PC-3 (cell line): ENCODE data around the gene USH2A. TPM values are rescaled to one million over a fixed set of nuclear protein-coding genes. Genes with fewer than 3 reads are reported as not detected.
A peak's percentile ranks its signal among the peaks of the same experiment; 100 is the strongest.

Experiments used
- ATAC-seq: fragments of 200-7000 bp; cut with Tn5 transposase; 2 replicates; pipeline ENCODE4 v1.9.1; 2020; ENCODE audit warnings: mild to moderate bottlenecking, moderate library complexity
- BruUV-seq: library from RNA; stranded (reverse); fragments of 400-500 nt; replicated peaks from 2 replicates; lab custom pipeline; 2021; lab: Mats Ljungman, UMichigan
- CTCF ChIA-PET: fragments of 300-600 bp; sonication (Branson Sonifier 250); formaldehyde crosslinking; loops from one replicate; lab custom pipeline; 2022; ENCODE audit warnings: antibody characterized with exemption; lab: Charles Lee
- POLR2A ChIA-PET: fragments of 300-600 bp; sonication (Branson Sonifier 250); formaldehyde crosslinking; loops from one replicate; lab custom pipeline; 2022; ENCODE audit warnings: antibody characterized with exemption; ENCODE audit not compliant: unreplicated experiment; lab: Charles Lee
- DNase-seq: peaks from one replicate; pipeline ENCODE4 v3.0.0-alpha.2; 2015
- H2AFZ ChIP-seq: fragments of 300-600 bp; sonication (generic); 2 replicates; pipeline ENCODE4 v1.6.0; 2016; ENCODE audit warnings: antibody characterized with exemption, low read length
- H3F3A ChIP-seq: fragments of 300-600 bp; sonication (generic); one replicate; pipeline ENCODE4 v1.6.0; 2017; ENCODE audit warnings: antibody characterized with exemption, low read length, control low read depth, mild to moderate bottlenecking; ENCODE audit not compliant: unreplicated experiment
- H3K27ac ChIP-seq: fragments of 300-600 bp; sonication (generic); 2 replicates; pipeline ENCODE4 v1.5.1; 2016; ENCODE audit warnings: mild to moderate bottlenecking, low read length
- H3K27me3 ChIP-seq: fragments of 300-600 bp; sonication (generic); 2 replicates; pipeline ENCODE4 v1.6.1; 2016; ENCODE audit warnings: low read length, mixed read lengths
- H3K36me3 ChIP-seq: fragments of 300-600 bp; sonication (generic); 2 replicates; pipeline ENCODE4 v1.6.1; 2016; ENCODE audit warnings: low read depth, mixed run types, low read length, mixed read lengths
- H3K4me1 ChIP-seq: fragments of 300-600 bp; sonication (generic); 2 replicates; pipeline ENCODE4 v1.5.1; 2016; ENCODE audit warnings: low read length; ENCODE audit not compliant: insufficient read depth
- H3K4me2 ChIP-seq: fragments of 300-600 bp; sonication (generic); 2 replicates; pipeline ENCODE4 v1.6.0; 2016; ENCODE audit warnings: low read length
- H3K4me3 ChIP-seq: fragments of 300-600 bp; sonication (generic); 2 replicates; pipeline ENCODE4 v1.5.1; 2016; ENCODE audit warnings: mild to moderate bottlenecking, low read length, mixed read lengths
- H3K79me2 ChIP-seq: fragments of 300-600 bp; sonication (generic); 2 replicates; pipeline ENCODE4 v1.6.1; 2017; ENCODE audit warnings: low read length, mixed read lengths
- H3K9ac ChIP-seq: fragments of 300-600 bp; sonication (generic); 2 replicates; pipeline ENCODE4 v1.6.0; 2016; ENCODE audit warnings: mild to moderate bottlenecking, low read length
- H3K9me2 ChIP-seq: fragments of 300-600 bp; sonication (generic); replicated peaks from 2 replicates; pipeline ENCODE4 v1.6.1; 2016; ENCODE audit warnings: mixed run types, low read length, mixed read lengths
- H3K9me3 ChIP-seq: fragments of 300-600 bp; sonication (generic); 2 replicates; pipeline ENCODE4 v1.6.1; 2016; ENCODE audit warnings: low read length, mixed read lengths
- H4K20me1 ChIP-seq: fragments of 300-600 bp; sonication (generic); 2 replicates; pipeline ENCODE4 v1.6.1; 2016; ENCODE audit warnings: low read length, mixed read lengths
- EZH2 ChIP-seq: fragments of 300-600 bp; sonication (generic); IDR thresholded peaks from one replicate; pipeline ENCODE4 v1.6.1; 2017; ENCODE audit warnings: antibody characterized with exemption, mild to moderate bottlenecking, low read length; ENCODE audit not compliant: unreplicated experiment
- EZH2phosphoT487 ChIP-seq: fragments of 300-600 bp; sonication (generic); IDR thresholded peaks from 2 replicates; pipeline ENCODE4 v1.6.1; 2018; ENCODE audit warnings: mild to moderate bottlenecking, antibody characterized with exemption, low read length, borderline replicate concordance
- intact Hi-C: fragments of 100-400 bp; cut with micrococcal nuclease; formaldehyde crosslinking; loops from 2 replicates; pipeline ENCODE4 v1.9.0; 2023
- total RNA-seq: library from RNA; depleted of rRNA; stranded (reverse); fragments of >200 nt; gene quantifications from 2 replicates; pipeline ENCODE4 v1.2.3, GENCODE V29; 2014
- TF ChIP-seq, protein P1 (sequence below): fragments of 300-600 bp; sonication (generic); conservative IDR thresholded peaks from 2 replicates; pipeline ENCODE4 v1.5.1; 2017; ENCODE audit warnings: antibody characterized with exemption, low read depth, mild to moderate bottlenecking, low read length

The USH2A gene
- total RNA-seq, 1 experiment from 2014 or later = not detected

DNA sequence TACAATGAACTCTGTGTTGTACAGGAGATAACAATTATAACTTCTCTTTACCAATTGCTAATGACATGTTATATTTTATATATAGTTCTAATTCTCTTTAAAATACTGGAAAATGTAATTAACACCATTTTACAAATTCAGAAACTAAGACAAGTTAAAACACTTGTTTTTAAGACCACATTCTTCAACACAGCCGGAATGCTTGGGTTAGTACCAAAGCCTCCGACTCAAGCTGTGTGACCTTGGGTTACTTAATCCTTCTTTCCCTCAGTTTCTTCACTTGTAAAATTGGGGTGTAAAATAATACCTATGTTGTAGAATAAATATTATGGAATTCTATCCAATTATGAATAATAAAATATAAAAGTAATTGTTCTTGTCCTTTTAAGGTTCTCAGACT lies 378.7 kb downstream of the USH2A start:
- Histone ChIP-seq H3K36me3 (no peaks in the 10 kb centered on the region), H3K27me3 (peaks cover 33% of the 10 kb centered on the region), H3K4me3 (no peak overlapping the region), H3K9me3 (no peaks in the 10 kb centered on the region), H3K9ac (no peak overlapping the region), H3K9me2 (no peaks in the 10 kb centered on the region), H3K4me1 (no peaks in the 10 kb centered on the region), H3K79me2 (no peaks in the 10 kb centered on the region), H4K20me1 (no peaks in the 10 kb centered on the region), H3K27ac (no peak overlapping the region), H2AFZ (no peak overlapping the region), H3F3A (no peaks in the 10 kb centered on the region), H3K4me2 (no peak overlapping the region)
- DNase-seq (no peak), ATAC-seq (no peak)
- TF ChIP-seq EZH2phosphoT487 (no peak), EZH2 (no peak)
- TF ChIP-seq, protein P1, sequence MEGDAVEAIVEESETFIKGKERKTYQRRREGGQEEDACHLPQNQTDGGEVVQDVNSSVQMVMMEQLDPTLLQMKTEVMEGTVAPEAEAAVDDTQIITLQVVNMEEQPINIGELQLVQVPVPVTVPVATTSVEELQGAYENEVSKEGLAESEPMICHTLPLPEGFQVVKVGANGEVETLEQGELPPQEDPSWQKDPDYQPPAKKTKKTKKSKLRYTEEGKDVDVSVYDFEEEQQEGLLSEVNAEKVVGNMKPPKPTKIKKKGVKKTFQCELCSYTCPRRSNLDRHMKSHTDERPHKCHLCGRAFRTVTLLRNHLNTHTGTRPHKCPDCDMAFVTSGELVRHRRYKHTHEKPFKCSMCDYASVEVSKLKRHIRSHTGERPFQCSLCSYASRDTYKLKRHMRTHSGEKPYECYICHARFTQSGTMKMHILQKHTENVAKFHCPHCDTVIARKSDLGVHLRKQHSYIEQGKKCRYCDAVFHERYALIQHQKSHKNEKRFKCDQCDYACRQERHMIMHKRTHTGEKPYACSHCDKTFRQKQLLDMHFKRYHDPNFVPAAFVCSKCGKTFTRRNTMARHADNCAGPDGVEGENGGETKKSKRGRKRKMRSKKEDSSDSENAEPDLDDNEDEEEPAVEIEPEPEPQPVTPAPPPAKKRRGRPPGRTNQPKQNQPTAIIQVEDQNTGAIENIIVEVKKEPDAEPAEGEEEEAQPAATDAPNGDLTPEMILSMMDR = no peak
- POLR2A ChIA-PET = no interaction called here
- BruUV-seq = no TSS peak
- CTCF ChIA-PET = no interaction called here
- intact Hi-C loops = no loop called here

DNA sequence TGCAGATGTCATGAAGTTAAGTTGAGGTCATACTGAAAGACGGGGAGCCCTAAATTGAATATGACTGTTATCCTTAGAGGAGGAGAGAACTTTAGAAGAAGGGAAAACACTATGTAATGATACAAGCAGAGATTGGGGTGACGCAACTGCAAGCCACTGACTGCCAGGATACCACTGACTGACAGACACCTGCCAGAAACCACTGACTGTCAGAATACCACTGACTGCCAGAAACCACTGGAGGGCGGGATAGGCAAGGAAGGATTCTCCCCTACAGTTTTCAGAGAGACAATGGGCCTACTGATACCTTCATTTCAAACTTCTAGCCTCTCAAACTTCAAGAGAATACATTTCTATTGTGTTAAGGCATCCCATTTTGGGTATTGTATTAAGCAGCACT lies 388.7 kb downstream of the USH2A start:
- Histone ChIP-seq H2AFZ (no peak overlapping the region), H3K27me3 (peaks cover 22% of the 10 kb centered on the region), H3K4me1 (no peaks in the 10 kb centered on the region), H3K4me3 (no peak overlapping the region), H3K9me2 (no peaks in the 10 kb centered on the region), H3K4me2 (no peak overlapping the region), H3F3A (no peaks in the 10 kb centered on the region), H4K20me1 (no peaks in the 10 kb centered on the region), H3K9me3 (no peaks in the 10 kb centered on the region), H3K79me2 (no peaks in the 10 kb centered on the region), H3K27ac (no peak overlapping the region), H3K36me3 (no peaks in the 10 kb centered on the region), H3K9ac (no peak overlapping the region)
- TF ChIP-seq EZH2 = no peak
- no peak for TF ChIP-seq EZH2phosphoT487
- TF ChIP-seq, protein P1 = peak; percentile 67
- no TSS peak for BruUV-seq
- ChIA-PET POLR2A (no interaction called here), CTCF (no interaction called here)
- intact Hi-C loops = loop anchor here (1.0 to 2.0 kb wide), 4 partner anchors 187 to 708 kb away; no protein-coding TSS in a partner anchor
- ATAC-seq (peak; percentile 91), DNase-seq (peak; percentile 60)

DNA sequence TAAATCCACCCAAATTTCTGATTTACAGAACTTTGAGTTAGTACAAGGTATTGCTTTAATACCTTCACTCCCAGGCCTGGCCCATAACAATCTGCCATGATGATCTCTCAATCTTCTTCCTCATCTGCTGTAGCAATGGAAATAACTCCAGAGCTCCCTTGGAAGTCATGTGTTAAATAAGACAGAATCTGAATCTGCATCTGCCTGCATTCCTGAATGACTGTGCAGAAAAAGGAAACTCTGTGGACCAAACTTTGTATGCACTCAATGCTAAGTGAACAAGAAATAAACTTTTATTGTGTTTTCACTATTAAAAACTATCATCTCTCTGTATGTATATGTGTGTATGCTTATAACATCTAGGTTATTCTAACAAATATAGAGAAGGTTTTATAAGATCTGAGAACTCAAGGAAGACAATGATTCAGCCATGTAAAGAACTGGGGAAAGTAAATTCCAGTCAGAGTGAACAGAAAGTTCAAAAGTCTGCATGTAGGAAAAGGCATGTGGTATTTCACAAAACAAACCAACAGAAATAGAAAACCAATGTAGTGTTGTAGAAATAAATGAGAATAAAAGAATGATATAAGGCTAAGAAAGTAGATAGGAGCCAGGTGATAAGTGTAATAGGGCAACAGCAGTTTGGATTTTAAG lies 390.2 kb downstream of the USH2A start:
- CTCF ChIA-PET = no interaction called here
- H3K4me3 ChIP-seq = no peak overlapping the region
- POLR2A ChIA-PET = no interaction called here
- ATAC-seq (no peak), DNase-seq (no peak)
- BruUV-seq = no TSS peak
- no peaks in the 10 kb centered on the region for H3K9me3 ChIP-seq
- H3K27ac ChIP-seq = no peak overlapping the region
- H4K20me1 ChIP-seq = no peaks in the 10 kb centered on the region
- no peak overlapping the region for H3K9ac ChIP-seq
- H3K9me2 ChIP-seq = no peaks in the 10 kb centered on the region
- TF ChIP-seq EZH2phosphoT487 (no peak), EZH2 (no peak)
- TF ChIP-seq, protein P1 = no peak
- intact Hi-C loops = no loop called here
- H3F3A ChIP-seq = no peaks in the 10 kb centered on the region
- H2AFZ ChIP-seq = no peak overlapping the region
- H3K79me2 ChIP-seq = no peaks in the 10 kb centered on the region
- H3K27me3 ChIP-seq = peaks cover 22% of the 10 kb centered on the region
- no peaks in the 10 kb centered on the region for H3K36me3 ChIP-seq
- H3K4me1 ChIP-seq = no peaks in the 10 kb centered on the region
- H3K4me2 ChIP-seq = no peak overlapping the region
